ENCODE data around the gene BAIAP2.

The BAIAP2 gene

GRCh38 chr17:81066771-81067315 lies 31.9 kb downstream of the BAIAP2 start:
- Histone ChIP-seq H3K4me3 (ENCODE audit: low read depth in 1 of 2, low read length in 1 of 2) (no peak overlapping the region), H3K9me3 (no peaks in the 10 kb centered on the region), H3K4me1 (ENCODE audit: control insufficient read depth in 1 of 2, insufficient read depth in 1 of 2, low read depth in 1 of 2, low read length in 1 of 2) (no peaks in the 10 kb centered on the region), H3K27me3 (no peaks in the 10 kb centered on the region), H3K27ac (no peak overlapping the region), H3K36me3 (no peaks in the 10 kb centered on the region)
- no peak for TF ChIP-seq CTCF (IDR thresholded peaks at IDR 0.05)

DNA sequence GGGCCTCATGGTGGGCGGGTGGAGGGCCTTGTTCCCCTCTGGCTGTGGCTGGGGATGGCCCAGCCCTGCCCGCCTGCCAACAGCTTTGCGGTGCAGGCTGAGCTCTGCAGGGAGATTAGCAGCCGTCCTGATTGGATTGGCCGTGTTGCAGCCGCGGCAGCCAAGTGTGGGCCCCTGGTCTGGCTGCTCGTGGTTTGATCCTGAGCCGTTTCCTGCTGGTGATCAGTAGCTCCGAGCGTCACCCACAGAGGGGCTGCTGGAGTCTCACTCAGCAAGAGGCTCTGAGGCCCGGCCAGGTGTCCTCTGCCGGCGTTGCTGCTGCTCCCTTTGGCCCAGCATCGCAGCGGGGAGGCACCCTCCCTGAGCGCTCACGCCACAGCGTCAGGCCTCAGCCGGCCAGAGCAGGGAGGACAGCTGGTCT lies 32.5 kb downstream of the BAIAP2 start:
- Histone ChIP-seq H3K27ac (no peak overlapping the region), H3K36me3 (no peaks in the 10 kb centered on the region), H3K27me3 (no peaks in the 10 kb centered on the region), H3K4me3 (ENCODE audit: low read depth in 1 of 2, low read length in 1 of 2) (no peak overlapping the region), H3K9me3 (no peaks in the 10 kb centered on the region), H3K4me1 (ENCODE audit: control insufficient read depth in 1 of 2, insufficient read depth in 1 of 2, low read depth in 1 of 2, low read length in 1 of 2) (no peaks in the 10 kb centered on the region)
- no peak for TF ChIP-seq CTCF (IDR thresholded peaks at IDR 0.05)

DNA sequence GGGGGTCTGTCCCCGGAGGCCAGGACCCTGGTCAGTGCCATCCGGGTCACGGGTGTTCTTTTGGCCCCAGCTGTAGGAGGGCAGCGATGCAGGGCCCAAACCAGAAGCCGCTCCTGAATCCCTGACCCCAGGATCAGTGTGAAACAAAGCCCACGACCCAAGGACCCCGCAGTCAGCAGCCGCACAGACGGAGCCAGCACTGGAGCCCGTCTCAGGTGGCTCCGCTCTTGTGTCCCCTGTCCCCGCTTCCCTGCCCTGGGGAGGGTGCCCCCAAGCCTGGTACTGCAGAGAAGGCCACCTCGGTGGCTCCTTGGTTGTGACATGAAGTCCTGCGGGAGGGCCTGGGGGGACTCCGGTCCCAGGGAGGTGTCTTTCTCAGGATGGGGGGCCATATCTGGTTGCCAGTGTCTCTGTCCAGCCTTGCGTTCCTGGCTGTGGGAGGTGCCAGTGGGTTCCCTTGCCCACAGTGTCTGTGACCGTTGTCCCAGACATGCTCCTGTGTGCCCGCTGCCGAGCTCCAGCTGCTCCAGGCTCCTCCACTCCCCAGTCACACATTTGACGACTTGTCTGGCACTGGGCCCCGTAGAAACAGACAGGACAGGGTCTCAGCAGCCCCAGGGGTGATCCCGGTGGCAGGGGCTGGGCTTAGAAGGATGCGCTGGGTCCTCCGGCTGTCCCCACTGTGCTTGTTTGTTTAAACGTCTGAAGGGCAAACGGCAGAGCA lies 33.6 kb downstream of the BAIAP2 start:
- no peaks in the 10 kb centered on the region for H3K9me3 ChIP-seq
- no peak for TF ChIP-seq CTCF (IDR thresholded peaks at IDR 0.05)
- no peaks in the 10 kb centered on the region for H3K27me3 ChIP-seq
- peaks cover 5% of the 10 kb centered on the region in 2 experiments for H3K4me1 ChIP-seq (ENCODE audit: control insufficient read depth in 1 of 2, insufficient read depth in 1 of 2, low read depth in 1 of 2, low read length in 1 of 2)
- H3K27ac ChIP-seq: no peak overlapping the region
- no peak overlapping the region for H3K4me3 ChIP-seq (ENCODE audit: low read depth in 1 of 2, low read length in 1 of 2)
- H3K36me3 ChIP-seq: no peaks in the 10 kb centered on the region

GRCh38 chr17:81069135-81069645 lies 34.2 kb downstream of the BAIAP2 start:
- no peaks in the 10 kb centered on the region for H3K36me3 ChIP-seq

GRCh38 chr17:81070541-81071246 lies 35.7 kb downstream of the BAIAP2 start:
- no peak overlapping the region for H3K27ac ChIP-seq
- no peak overlapping the region for H3K4me3 ChIP-seq (ENCODE audit: low read depth in 1 of 2, low read length in 1 of 2)
- TF ChIP-seq CTCF (IDR thresholded peaks at IDR 0.05): no peak
- no peaks in the 10 kb centered on the region for H3K27me3 ChIP-seq
- no peaks in the 10 kb centered on the region for H3K36me3 ChIP-seq
- H3K4me1 ChIP-seq (ENCODE audit: control insufficient read depth in 1 of 2, insufficient read depth in 1 of 2, low read depth in 1 of 2, low read length in 1 of 2): peaks cover 16 to 19% of the 10 kb centered on the region in 2 experiments
- no peaks in the 10 kb centered on the region for H3K9me3 ChIP-seq

More at GRCh38 chr17:81069135-81069645, 34.2 kb downstream of the BAIAP2 start:
- no peak overlapping the region for H3K4me3 ChIP-seq (ENCODE audit: low read depth in 1 of 2, low read length in 1 of 2)
- no peak for TF ChIP-seq CTCF (IDR thresholded peaks at IDR 0.05)
- H3K9me3 ChIP-seq: no peaks in the 10 kb centered on the region
- no peak overlapping the region for H3K27ac ChIP-seq
- H3K4me1 ChIP-seq (ENCODE audit: control insufficient read depth in 1 of 2, insufficient read depth in 1 of 2, low read depth in 1 of 2, low read length in 1 of 2): peaks cover 10 to 11% of the 10 kb centered on the region in 2 experiments
- no peaks in the 10 kb centered on the region for H3K27me3 ChIP-seq
